22Rv1 (cell line): Measurements from ENCODE around the gene DIABLO.

Experiments
- H3K27ac ChIP-seq: fragments of 450-650 bp; 2 replicates; pipeline ENCODE4 v1.5.1; 2017
- CTCF ChIP-seq: fragments of 450-650 bp; IDR thresholded peaks from 2 replicates; pipeline ENCODE4 v1.5.1; 2017; ENCODE audit warnings: mild to moderate bottlenecking
- ZFX ChIP-seq: fragments of 450-650 bp; IDR thresholded peaks from 2 replicates; pipeline ENCODE4 v1.6.1; 2017; ENCODE audit warnings: antibody characterized with exemption, borderline replicate concordance

DIABLO gene

GRCh38 chr12:122192441-122192840, 33.4 kb downstream of the DIABLO start:
- no peak overlapping the region for H3K27ac ChIP-seq
- TF ChIP-seq ZFX = no peak
- TF ChIP-seq CTCF = no peak

- peak; percentile 97 for TF ChIP-seq CTCF
- no peak for TF ChIP-seq ZFX
- H3K27ac ChIP-seq = no peak overlapping the region
Measured at GRCh38 chr12:122190842-122191668, 34.8 kb downstream of the DIABLO start.

GRCh38 chr12:122189626-122190475, 36.0 kb downstream of the DIABLO start:
- TF ChIP-seq ZFX = no peak
- no peak for TF ChIP-seq CTCF
- H3K27ac ChIP-seq = no peak overlapping the region

GRCh38 chr12:122187466-122187865, 38.4 kb downstream of the DIABLO start:
- TF ChIP-seq ZFX (no peak), CTCF (no peak)
- no peak overlapping the region for H3K27ac ChIP-seq

DNA sequence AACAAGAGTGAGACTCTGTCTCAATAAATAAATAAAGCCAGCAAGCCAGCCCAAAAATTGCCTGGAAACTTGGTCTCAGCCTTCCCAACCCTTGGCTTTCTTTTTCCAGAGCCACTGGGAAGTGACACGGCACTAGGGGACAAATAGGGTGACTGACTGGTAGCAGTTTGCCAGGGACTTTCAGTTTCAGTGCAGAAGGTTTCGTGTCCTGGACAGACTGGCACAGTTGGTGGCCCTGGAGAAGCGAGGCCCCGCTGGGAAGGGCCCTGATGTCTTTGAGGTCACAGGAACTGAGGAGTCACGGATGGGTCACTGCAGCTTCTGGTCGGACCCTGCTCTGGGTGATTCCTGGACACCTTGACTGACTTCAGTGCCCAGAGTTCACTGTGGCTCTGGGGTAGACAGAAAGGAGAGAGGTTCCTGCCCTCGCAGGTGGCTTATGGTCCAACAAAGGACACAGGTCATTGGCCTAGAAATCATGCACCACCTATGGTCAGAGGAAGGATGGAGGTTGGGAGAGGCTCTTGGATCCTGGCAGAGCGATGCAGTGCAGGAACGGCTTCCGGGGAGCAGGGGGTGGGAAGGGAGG, 40.3 kb downstream of the DIABLO start:
- no peak overlapping the region for H3K27ac ChIP-seq
- TF ChIP-seq CTCF (no peak), ZFX (no peak)

DNA sequence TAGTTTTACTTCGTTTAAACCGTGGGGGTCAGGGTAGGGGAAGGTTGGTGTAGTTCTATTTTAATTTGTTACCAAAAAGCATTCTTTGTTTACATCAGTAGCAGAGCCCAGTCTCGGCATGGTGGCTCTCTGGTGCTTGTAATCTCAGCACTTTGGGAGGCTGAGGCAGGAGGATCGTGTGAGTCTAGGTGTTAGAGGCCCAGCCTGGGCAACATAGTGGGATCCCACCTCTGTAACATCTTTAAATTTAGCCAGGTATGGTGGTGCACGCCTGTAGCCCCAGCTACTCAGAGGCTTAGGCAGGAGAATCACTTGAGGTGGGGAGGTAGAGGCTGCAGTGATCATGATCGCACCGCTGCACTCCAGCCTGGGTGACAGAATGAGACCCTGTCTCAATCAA, 40.8 kb downstream of the DIABLO start:
- no peak overlapping the region for H3K27ac ChIP-seq

More for the DNA sequence above, 40.8 kb downstream of the DIABLO start:
- TF ChIP-seq CTCF = no peak
- TF ChIP-seq ZFX = no peak
